ENCODE results near the gene SH2D3A. TPM values are rescaled to one million over a fixed set of nuclear protein-coding genes. Genes with fewer than 3 reads are reported as not detected.

SH2D3A gene
- total and polyA plus RNA-seq, 2 of the 4 experiments (the other 2 are of a cell fraction) = under 0.01 to 0.09 TPM

DNA sequence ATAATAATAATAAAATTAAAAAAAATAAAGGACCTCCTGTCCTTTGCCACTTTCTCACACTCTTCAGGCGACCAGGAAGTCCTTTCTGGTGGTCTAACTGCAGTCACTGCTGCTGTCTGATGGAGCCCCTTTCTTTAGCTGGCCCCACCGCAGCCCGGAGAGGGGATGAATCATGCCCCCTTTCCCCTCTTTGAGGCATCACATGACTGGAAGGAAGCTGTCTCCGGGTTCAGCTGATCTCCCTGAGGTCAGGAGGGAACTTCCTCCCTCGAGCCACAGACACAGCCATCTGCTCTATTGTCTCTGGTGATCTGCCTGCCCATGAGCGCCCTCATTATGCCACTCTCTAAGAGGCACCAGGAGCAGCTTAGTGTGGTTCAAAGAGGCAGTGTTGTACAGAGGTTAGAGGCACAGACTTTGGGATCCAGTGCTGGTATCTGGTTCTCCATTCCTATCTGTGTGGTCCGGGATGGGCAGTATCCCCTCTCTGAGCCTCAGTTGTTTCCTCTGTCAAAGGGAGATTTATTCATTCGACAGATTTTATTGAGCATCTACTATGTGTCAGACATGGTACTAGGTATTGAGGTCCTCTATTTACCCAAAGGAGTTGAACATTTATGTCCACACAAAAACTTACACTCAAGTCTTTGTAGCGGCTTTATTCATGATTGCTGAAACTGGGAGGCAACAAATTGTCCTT is 35.3 kb upstream of the SH2D3A start:
- POLR2A ChIA-PET (ENCODE audit: unreplicated experiment) = no interaction called here
- Histone ChIP-seq H2BK15ac (ENCODE audit: low read depth, low read length) (no peak overlapping the region), H3K36me3 (ENCODE audit: control insufficient read depth, insufficient read depth, low read length) (no peaks in the 10 kb centered on the region), H3K4me3 (ENCODE audit: insufficient read depth, low read depth, low read length) (no peak overlapping the region), H2BK120ac (ENCODE audit: low read depth, low read length) (no peak overlapping the region), H3K56ac (ENCODE audit: extremely low read depth, insufficient read depth, low read length) (no peak overlapping the region), H3K9me1 (ENCODE audit: insufficient read depth, low read length) (no peaks in the 10 kb centered on the region), H3K9me3 (ENCODE audit: control insufficient read depth, insufficient read depth, low read length) (peaks cover 3% of the 10 kb centered on the region; the same call in 1 of the 2 replicates), H3K23ac (ENCODE audit: low read depth, low read length) (no peak overlapping the region), H3K27me3 (ENCODE audit: control insufficient read depth, insufficient read depth, low read length) (no peaks in the 10 kb centered on the region), H3K27ac (ENCODE audit: insufficient read depth, low read length) (no peak overlapping the region), H2AK9ac (replicated peaks; ENCODE audit: low read depth, low read length, poor library complexity) (no peak overlapping the region), H3K18ac (ENCODE audit: low read depth, low read length) (no peak overlapping the region), H3K4me1 (ENCODE audit: control insufficient read depth, insufficient read depth, low read length) (no peaks in the 10 kb centered on the region), H2AFZ (replicated peaks; ENCODE audit: low read length, poor library complexity) (no peak overlapping the region), H3K79me1 (ENCODE audit: low read depth in 1 of 2, low read length in 2 of 2) (no peaks in the 10 kb centered on the region), H3K4ac (ENCODE audit: low read depth, low read length) (no peak overlapping the region), H2AK5ac (ENCODE audit: low read depth, low read length) (no peak overlapping the region), H4K5ac (ENCODE audit: low read depth, low read length) (no peak overlapping the region), H4K20me1 (ENCODE audit: insufficient read depth, low read length) (no peaks in the 10 kb centered on the region), H2BK5ac (ENCODE audit: low read depth, low read length, poor library complexity, severe bottlenecking) (no peak overlapping the region), H3K14ac (replicated peaks; ENCODE audit: low read depth, low read length) (no peak overlapping the region), H3K4me2 (ENCODE audit: low read depth, low read length) (no peak overlapping the region), H3K9ac (ENCODE audit: low read depth, low read length) (no peak overlapping the region), H4K91ac (ENCODE audit: insufficient read depth, low read depth, low read length) (no peak overlapping the region), H4K8ac (ENCODE audit: low read depth in 2 of 2, low read length in 2 of 2) (no peak overlapping the region), H2BK20ac (ENCODE audit: low read depth, low read length) (no peak overlapping the region)
- intact Hi-C loops (cut with micrococcal nuclease) = no loop called here
- no peak for DNase-seq
- CTCF ChIA-PET = no interaction called here
- dilution Hi-C loops (cut with HindIII; ENCODE audit: low sequenced_read_pairs, unreplicated experiment) = no loop called here
- WGBS, 2 experiments (ENCODE audit: extremely low coverage in 2 of 2, insufficient read length in 1 of 2) = 60% methylated on average over 2 of the region's 9 CpGs; no CpG with 5 or more reads in 1 of the 2 experiments
- ATAC-seq (ENCODE audit: low read depth) = no peak
- in situ Hi-C loops (cut with MboI; ENCODE audit: low sequenced_read_pairs) = no loop called here
- TF ChIP-seq, protein P1, sequence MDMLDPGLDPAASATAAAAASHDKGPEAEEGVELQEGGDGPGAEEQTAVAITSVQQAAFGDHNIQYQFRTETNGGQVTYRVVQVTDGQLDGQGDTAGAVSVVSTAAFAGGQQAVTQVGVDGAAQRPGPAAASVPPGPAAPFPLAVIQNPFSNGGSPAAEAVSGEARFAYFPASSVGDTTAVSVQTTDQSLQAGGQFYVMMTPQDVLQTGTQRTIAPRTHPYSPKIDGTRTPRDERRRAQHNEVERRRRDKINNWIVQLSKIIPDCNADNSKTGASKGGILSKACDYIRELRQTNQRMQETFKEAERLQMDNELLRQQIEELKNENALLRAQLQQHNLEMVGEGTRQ (IDR thresholded peaks at IDR 0.05; ENCODE audit: low read depth, low read length) = no peak
- TF ChIP-seq BHLHE40 (IDR thresholded peaks at IDR 0.05; ENCODE audit: low read depth, low read length) (no peak), FOS (IDR thresholded peaks at IDR 0.05; ENCODE audit: low read depth, low read length) (no peak), CEBPB (IDR thresholded peaks at IDR 0.05; ENCODE audit: low read depth, low read length) (no peak), RCOR1 (IDR thresholded peaks at IDR 0.05; ENCODE audit: insufficient replicate concordance, low read length) (no peak), MAFK (IDR thresholded peaks at IDR 0.05; ENCODE audit: low read depth, low read length) (no peak), RFX5 (IDR thresholded peaks at IDR 0.05; ENCODE audit: low read depth, low read length) (no peak), RAD21 (IDR thresholded peaks at IDR 0.05; ENCODE audit: low read length) (no peak), MXI1 (IDR thresholded peaks at IDR 0.05; ENCODE audit: borderline replicate concordance, low read depth, low read length) (no peak), SMC3 (IDR thresholded peaks at IDR 0.05; ENCODE audit: low read depth, low read length) (no peak), NFE2L2 (IDR thresholded peaks at IDR 0.05; ENCODE audit: low read depth, low read length) (no peak), MAZ (IDR thresholded peaks at IDR 0.05; ENCODE audit: borderline replicate concordance, low read depth, low read length) (no peak), POLR2A (IDR thresholded peaks at IDR 0.05; ENCODE audit: low read depth, low read length) (no peak), CHD1 (IDR thresholded peaks at IDR 0.05; ENCODE audit: low read depth, low read length) (no peak)
- TF ChIP-seq, protein P2, sequence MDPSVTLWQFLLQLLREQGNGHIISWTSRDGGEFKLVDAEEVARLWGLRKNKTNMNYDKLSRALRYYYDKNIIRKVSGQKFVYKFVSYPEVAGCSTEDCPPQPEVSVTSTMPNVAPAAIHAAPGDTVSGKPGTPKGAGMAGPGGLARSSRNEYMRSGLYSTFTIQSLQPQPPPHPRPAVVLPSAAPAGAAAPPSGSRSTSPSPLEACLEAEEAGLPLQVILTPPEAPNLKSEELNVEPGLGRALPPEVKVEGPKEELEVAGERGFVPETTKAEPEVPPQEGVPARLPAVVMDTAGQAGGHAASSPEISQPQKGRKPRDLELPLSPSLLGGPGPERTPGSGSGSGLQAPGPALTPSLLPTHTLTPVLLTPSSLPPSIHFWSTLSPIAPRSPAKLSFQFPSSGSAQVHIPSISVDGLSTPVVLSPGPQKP (IDR thresholded peaks at IDR 0.05; ENCODE audit: borderline replicate concordance, low read depth, low read length) = no peak
- TF ChIP-seq, protein P3, sequence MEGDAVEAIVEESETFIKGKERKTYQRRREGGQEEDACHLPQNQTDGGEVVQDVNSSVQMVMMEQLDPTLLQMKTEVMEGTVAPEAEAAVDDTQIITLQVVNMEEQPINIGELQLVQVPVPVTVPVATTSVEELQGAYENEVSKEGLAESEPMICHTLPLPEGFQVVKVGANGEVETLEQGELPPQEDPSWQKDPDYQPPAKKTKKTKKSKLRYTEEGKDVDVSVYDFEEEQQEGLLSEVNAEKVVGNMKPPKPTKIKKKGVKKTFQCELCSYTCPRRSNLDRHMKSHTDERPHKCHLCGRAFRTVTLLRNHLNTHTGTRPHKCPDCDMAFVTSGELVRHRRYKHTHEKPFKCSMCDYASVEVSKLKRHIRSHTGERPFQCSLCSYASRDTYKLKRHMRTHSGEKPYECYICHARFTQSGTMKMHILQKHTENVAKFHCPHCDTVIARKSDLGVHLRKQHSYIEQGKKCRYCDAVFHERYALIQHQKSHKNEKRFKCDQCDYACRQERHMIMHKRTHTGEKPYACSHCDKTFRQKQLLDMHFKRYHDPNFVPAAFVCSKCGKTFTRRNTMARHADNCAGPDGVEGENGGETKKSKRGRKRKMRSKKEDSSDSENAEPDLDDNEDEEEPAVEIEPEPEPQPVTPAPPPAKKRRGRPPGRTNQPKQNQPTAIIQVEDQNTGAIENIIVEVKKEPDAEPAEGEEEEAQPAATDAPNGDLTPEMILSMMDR (conservative IDR thresholded peaks at IDR 0.05; ENCODE audit: low read depth, low read length) = no peak
- BruUV-seq (replicated peaks) = no TSS peak

Measured in IMR-90 (cell line).